Smooth muscle cell (in vitro differentiated cells): ENCODE results near the gene PDLIM7. TPM values are rescaled to one million over a fixed set of nuclear protein-coding genes. Genes with fewer than 3 reads are reported as not detected.

ENCODE experiments used
- DNase-seq: peaks from one replicate; lab custom pipeline; 2025; ENCODE audit not compliant: unreplicated experiment; lab: John Stamatoyannopoulos, UW
- H2AFZ ChIP-seq: fragments of 200-600 bp; sonication (generic); 2 replicates; pipeline ENCODE4 v1.6.0; 2016; ENCODE audit warnings: antibody characterized with exemption, low read depth, mild to moderate bottlenecking
- H3F3A ChIP-seq: fragments of 200-600 bp; sonication (generic); 2 replicates; pipeline ENCODE4 v1.6.0; 2017; ENCODE audit warnings: antibody characterized with exemption, low read depth
- H3K27ac ChIP-seq: fragments of 200-600 bp; sonication (generic); 2 replicates; pipeline ENCODE4 v1.5.1; 2016; ENCODE audit warnings: low read depth, mild to moderate bottlenecking
- H3K27me3 ChIP-seq: fragments of 200-600 bp; sonication (generic); 2 replicates; pipeline ENCODE4 v1.6.1; 2016; ENCODE audit warnings: low read depth, mild to moderate bottlenecking
- H3K36me3 ChIP-seq: fragments of 200-600 bp; sonication (generic); 2 replicates; pipeline ENCODE4 v1.5.1; 2016; ENCODE audit warnings: low read depth
- H3K4me1 ChIP-seq: fragments of 200-600 bp; sonication (generic); 2 replicates; pipeline ENCODE4 v1.5.1; 2016; ENCODE audit warnings: low read depth
- H3K4me2 ChIP-seq: fragments of 200-600 bp; sonication (generic); 2 replicates; pipeline ENCODE4 v1.6.0; 2016; ENCODE audit warnings: mild to moderate bottlenecking
- H3K4me3 ChIP-seq: fragments of 200-600 bp; sonication (generic); 2 replicates; pipeline ENCODE4 v1.5.1; 2016; ENCODE audit warnings: mild to moderate bottlenecking
- H3K79me2 ChIP-seq: fragments of 200-600 bp; sonication (generic); 2 replicates; pipeline ENCODE4 v1.6.0; 2016; ENCODE audit warnings: low read depth, mild to moderate bottlenecking
- H3K9ac ChIP-seq: fragments of 200-600 bp; sonication (generic); 2 replicates; pipeline ENCODE4 v1.6.0; 2016; ENCODE audit warnings: low read depth
- H3K9me3 ChIP-seq: fragments of 200-600 bp; sonication (generic); replicated peaks from 2 replicates; pipeline ENCODE4 v1.5.1; 2016; ENCODE audit warnings: low read depth
- H4K20me1 ChIP-seq: fragments of 200-600 bp; sonication (generic); 2 replicates; pipeline ENCODE4 v1.6.0; 2016; ENCODE audit warnings: low read depth
- WGBS: methylation state at CpG from one replicate; pipeline ENCODE4 v1.1.7; 2016; ENCODE audit warnings: low lambda C conversion rate; 5-methylcytosine and 5-hydroxymethylcytosine counted together
- polyA plus RNA-seq: library from polyadenylated mRNA; unstranded; fragments of >200 nt; fragmentation: Nextera tagmentation; extraction: Ambion mirVana; gene quantifications from 2 replicates; pipeline ENCODE4 v1.2.1, GENCODE V29; 2016
- total RNA-seq: library from RNA; depleted of rRNA; stranded (reverse); fragments of >200 nt; gene quantifications from 2 replicates; pipeline ENCODE4 v1.2.3, GENCODE V29; 2014
- TF ChIP-seq, protein P1 (sequence below): fragments of 200-600 bp; sonication (generic); IDR thresholded peaks from 2 replicates; pipeline ENCODE4 v1.5.1; 2017; ENCODE audit warnings: borderline replicate concordance, mild to moderate bottlenecking, antibody characterized with exemption; ENCODE audit not compliant: insufficient read depth, poor library complexity, severe bottlenecking

PDLIM7 gene
- total RNA-seq (172 and 235 TPM in 2 replicates), polyA plus RNA-seq (511 and 635 TPM in 2 replicates)

- no peaks in the 10 kb centered on the region for H3K27me3 ChIP-seq
- H3F3A ChIP-seq = peaks cover 29% of the 10 kb centered on the region
- no peaks in the 10 kb centered on the region for H3K9me3 ChIP-seq
- under 1% methylated on average over 46 of the region's 73 CpGs for WGBS
- H2AFZ ChIP-seq = no peak within 1 kb of the TSS
- peak within 1 kb of the TSS; percentile 96 for H3K27ac ChIP-seq
- no peaks in the 10 kb centered on the region for H3K36me3 ChIP-seq
- peak within 1 kb of the TSS; percentile 66 for H3K4me3 ChIP-seq
- H3K79me2 ChIP-seq = peaks cover 23% of the 10 kb centered on the region
- H3K4me1 ChIP-seq = peaks cover 43% of the 10 kb centered on the region
- DNase-seq = peak; percentile 92
- H4K20me1 ChIP-seq = peaks cover 20% of the 10 kb centered on the region
- peak within 1 kb of the TSS; percentile 99 for H3K4me2 ChIP-seq
- TF ChIP-seq, protein P1, sequence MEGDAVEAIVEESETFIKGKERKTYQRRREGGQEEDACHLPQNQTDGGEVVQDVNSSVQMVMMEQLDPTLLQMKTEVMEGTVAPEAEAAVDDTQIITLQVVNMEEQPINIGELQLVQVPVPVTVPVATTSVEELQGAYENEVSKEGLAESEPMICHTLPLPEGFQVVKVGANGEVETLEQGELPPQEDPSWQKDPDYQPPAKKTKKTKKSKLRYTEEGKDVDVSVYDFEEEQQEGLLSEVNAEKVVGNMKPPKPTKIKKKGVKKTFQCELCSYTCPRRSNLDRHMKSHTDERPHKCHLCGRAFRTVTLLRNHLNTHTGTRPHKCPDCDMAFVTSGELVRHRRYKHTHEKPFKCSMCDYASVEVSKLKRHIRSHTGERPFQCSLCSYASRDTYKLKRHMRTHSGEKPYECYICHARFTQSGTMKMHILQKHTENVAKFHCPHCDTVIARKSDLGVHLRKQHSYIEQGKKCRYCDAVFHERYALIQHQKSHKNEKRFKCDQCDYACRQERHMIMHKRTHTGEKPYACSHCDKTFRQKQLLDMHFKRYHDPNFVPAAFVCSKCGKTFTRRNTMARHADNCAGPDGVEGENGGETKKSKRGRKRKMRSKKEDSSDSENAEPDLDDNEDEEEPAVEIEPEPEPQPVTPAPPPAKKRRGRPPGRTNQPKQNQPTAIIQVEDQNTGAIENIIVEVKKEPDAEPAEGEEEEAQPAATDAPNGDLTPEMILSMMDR = peak; percentile 7
- peak within 1 kb of the TSS; percentile 90 for H3K9ac ChIP-seq
These were observed at the start of gene PDLIM7 for GRCh38 chr5:177497292-177498012. Gene PDLIM7, minus strand, starts transcription at chr5:177497604. Its CDS starts 1,092 bp downstream, at chr5:177496512.

DNA sequence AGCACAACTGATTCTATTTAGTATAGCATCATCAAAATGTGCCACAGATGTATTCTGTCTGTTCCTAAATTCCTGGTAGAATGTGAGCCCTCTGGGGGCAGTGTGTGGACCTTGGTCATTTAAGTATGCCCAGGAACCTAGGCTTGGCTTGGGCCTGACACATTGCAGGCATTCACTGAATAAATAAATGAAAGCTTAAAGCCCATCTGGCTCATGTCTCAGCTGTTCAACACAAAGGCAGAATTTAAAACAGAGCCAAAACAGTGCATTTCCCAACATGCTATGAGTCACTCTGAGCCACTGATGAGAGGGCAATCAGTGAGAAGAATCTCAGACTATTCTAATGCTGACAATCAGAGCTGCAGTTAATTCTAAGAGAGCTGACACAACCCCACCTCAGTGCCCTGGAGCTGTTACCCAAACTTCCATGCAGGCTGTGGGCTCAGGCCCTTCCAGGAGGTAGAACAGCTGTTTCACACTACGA lies 48.9 kb upstream of the PDLIM7 start:
- DNase-seq = no peak
- H3K27me3 ChIP-seq = no peaks in the 10 kb centered on the region
- H3K4me3 ChIP-seq = no peak overlapping the region
- peaks cover 20% of the 10 kb centered on the region for H3F3A ChIP-seq
- no peaks in the 10 kb centered on the region for H3K9me3 ChIP-seq
- H3K4me1 ChIP-seq = peaks cover 26% of the 10 kb centered on the region
- WGBS = 8% methylated on average over 1 of the region's 1 CpG
- peak overlapping the region; percentile 32 for H3K4me2 ChIP-seq
- TF ChIP-seq, protein P1 = no peak
- peaks cover 96% of the 10 kb centered on the region for H4K20me1 ChIP-seq
- H3K9ac ChIP-seq = peak overlapping the region; percentile 16
- peak overlapping the region; percentile 84 for H3K27ac ChIP-seq
- H3K36me3 ChIP-seq = no peaks in the 10 kb centered on the region
- no peak overlapping the region for H2AFZ ChIP-seq
- H3K79me2 ChIP-seq = peaks cover 76% of the 10 kb centered on the region

- TF ChIP-seq, protein P1 = no peak
- peaks cover 26% of the 10 kb centered on the region for H3K4me1 ChIP-seq
- peak overlapping the region; percentile 84 for H3K27ac ChIP-seq
- no peaks in the 10 kb centered on the region for H3K36me3 ChIP-seq
- H3K4me2 ChIP-seq = peak overlapping the region; percentile 32
- peaks cover 20% of the 10 kb centered on the region for H3F3A ChIP-seq
- H4K20me1 ChIP-seq = peaks cover 96% of the 10 kb centered on the region
- 35% methylated on average over 4 of the region's 4 CpGs for WGBS
- H3K9me3 ChIP-seq = no peaks in the 10 kb centered on the region
- peaks cover 76% of the 10 kb centered on the region for H3K79me2 ChIP-seq
- H3K27me3 ChIP-seq = no peaks in the 10 kb centered on the region
- no peak overlapping the region for H2AFZ ChIP-seq
- no peak overlapping the region for H3K4me3 ChIP-seq
- peak overlapping the region; percentile 16 for H3K9ac ChIP-seq
- DNase-seq = no peak
These were observed 48.3 kb upstream of the PDLIM7 start for GRCh38 chr5:177545487-177546257.
